GM18520 (cell line): ENCODE data around the gene PPP4R1.

Source experiments
- ATAC-seq: cut with Tn5 transposase; IDR thresholded peaks from one replicate; pipeline ENCODE4 v1.9.1; 2021; ENCODE audit not compliant: unreplicated experiment

Gene PPP4R1

DNA sequence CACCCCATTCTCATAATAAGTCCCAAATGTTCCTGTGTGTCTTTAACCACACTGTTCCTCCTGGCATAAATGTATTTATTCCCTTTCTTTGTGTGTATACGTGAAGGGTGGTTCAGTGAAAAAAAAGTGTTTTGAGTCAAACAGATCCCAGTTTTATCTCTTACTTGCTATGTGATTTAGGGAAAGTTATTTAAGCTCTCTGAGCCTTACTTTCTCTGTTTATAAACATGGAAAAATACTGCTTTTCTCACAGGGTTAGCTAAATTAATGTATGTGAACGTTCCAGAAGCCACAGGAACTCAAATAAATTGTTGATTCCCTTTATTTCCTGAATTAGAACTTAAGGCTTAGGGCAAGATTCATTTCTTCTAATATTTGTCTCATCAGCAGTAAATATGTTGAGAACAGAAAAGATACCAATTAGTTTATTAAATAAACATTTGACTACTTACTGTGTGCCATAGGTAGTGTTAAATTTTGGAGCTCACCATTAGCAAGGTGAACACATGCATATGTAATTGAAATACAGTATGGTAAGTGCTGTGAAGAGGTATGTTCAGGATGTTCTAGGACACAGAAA is 105.8 kb downstream of the PPP4R1 start:
- no peak for ATAC-seq

DNA sequence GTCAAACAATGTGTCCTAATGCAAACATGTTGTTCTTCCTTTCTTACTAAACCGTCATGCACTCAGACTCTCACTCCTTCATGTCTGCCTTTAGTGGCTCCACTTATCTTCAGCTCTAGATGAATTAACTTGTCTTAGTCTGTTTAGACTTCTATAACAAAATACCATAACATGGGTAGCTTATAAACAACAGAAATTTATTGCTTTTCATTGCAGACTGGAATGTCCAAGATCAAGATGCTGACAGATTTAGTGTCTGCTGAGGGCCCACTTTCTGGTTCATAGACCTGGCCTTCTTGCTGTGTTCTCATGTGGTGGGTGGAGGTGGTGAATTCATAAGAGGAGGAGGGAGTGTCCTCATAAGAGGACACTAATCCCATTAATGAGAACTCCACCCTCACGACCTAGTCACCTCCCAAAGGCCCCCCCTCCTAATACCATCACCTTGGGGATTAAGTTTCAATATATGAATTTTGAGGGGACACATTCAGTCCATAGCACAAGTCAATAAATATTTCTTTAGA is 106.7 kb downstream of the PPP4R1 start:
- no peak for ATAC-seq

DNA sequence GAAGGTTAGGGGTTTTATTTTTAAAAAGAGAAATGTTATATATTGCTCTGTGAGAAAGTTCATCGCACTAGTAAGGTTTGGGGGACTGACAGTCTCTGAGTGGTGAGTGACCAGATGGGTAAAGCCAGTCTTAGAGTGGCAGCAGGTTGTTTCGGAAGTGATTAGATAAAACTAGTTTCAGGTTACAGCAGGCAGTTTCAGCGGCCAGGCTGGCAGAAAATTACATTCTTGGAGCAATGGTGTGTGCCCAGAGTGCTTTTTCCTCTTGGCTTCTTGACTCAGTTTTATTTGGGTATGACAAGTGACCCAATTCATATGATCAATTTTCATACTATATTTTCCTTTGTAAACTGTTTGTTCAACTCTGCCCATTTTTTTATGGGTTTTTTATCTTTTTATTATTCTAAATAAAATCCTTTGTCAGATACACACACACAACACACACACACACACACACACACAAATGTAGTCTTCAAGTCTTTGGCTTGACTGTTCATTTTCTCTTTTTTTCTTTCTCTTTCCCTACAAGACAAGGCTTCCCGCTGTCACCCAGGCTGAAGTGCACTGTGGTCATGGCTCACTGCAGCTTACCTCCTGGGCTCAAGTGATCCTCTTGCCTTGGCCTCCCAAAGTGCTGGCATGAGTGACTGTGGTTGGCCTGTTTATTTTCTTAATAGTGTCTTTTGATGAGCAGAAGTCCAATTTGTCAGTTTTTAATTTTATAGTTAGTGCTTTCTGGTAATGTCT is 108.1 kb downstream of the PPP4R1 start:
- ATAC-seq = no peak
